HG03469 (cell line): ENCODE results near the gene RCAN1.

ENCODE experiments used
- ATAC-seq: cut with Tn5 transposase; IDR thresholded peaks from one replicate; pipeline ENCODE4 v1.9.1; 2021; ENCODE audit warnings: mild to moderate bottlenecking, moderate library complexity, moderate number of reproducible peaks; ENCODE audit not compliant: unreplicated experiment

The RCAN1 gene

DNA sequence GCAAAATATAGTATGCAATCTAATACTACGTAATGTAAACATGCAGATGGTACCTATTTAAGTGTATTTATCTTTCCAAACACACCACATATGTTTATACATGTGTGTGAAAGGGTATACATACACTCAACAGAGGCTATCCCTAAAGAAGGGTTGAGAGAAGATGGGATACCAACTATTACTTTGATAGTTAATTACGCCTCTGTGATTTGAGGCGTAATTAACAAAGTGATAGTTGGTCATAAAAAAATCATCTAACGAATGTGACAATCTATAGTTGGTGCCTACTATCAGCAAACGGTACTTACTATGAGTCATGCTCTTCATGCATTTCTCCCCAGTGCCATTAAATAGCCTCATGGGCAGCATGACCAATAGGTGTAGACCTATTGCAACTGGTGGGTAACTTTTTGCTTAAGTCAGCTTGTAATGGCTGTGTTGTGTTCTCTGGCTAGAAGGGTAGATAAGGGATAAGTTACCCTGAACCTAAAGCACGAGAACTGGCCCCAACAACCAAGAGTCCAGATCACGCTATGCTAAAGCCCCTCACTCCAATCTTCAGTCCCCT is 15.3 kb downstream of the RCAN1 start:
- ATAC-seq = no peak

DNA sequence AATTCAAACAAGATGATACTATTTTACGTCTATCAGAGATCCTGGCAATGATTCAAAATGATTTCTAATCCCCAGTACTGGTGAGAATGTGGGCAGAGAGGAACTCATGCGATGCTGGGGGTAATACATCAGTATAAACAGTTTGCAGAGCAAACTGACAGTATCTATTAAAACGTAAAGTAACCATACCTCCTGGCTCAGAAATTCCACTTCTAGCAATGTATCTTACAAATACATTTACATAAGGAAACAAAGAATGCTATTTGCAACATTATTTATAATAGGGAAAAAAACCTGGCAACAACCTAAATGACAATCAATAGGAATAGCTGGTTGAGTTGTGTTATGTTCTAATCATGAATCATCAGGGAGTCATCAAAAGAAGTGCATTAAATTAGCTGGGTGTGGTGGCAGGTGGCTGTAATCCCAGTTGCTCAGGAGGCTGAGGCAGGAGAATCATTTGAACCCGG is 15.9 kb downstream of the RCAN1 start:
- no peak for ATAC-seq

DNA sequence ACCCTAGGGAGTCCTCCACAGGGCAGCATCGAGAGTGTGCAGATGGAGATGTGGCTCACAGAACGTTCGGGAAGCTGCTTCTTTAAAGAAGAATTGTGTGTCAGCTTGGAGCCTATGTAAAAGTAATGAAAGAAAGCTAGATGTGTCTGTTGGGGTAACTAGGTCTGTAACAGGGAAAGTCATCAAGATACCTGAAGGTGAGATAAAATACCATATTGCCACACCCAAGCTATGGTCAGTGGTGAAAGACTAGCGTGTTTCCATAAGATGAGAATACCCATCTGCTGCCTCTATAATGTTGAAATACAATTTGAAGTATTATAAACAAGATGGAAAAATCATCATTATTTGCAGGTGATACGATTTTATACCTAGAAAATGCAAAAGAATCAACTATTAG is 17.5 kb downstream of the RCAN1 start:
- ATAC-seq = no peak

DNA sequence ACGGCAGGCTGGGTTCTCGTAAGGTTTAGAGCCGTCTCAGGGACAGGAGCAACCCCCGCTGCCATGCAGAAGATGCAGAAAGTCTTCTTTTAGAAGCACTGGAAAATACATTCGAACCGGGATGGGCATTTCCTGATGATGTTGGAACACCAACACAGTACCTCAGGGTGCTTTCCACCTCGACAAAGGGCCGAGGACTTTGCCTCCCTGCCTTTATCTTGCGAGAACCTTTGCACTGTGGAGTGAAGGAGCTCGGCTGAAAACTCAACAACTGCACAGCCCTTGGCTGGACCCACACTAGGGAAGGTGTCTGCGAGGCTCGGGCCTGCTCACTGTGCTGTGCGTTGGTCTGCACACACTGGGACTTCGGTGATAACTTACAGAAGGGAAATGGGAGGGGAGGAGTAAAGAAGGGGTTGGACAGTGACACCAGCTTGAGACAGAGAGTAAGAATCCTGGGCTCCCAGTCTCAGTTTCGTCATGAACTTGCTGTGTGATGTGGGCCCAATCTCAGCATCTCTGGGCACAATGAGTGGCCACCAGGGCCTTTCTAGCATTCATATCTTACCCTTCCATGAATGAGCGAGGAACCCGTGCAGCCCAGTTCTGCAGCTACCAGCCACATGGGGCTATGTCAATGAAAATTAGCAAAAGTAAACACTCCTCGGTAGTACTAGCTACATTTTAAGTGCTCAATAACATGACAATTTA is 18.2 kb downstream of the RCAN1 start:
- ATAC-seq = no peak

DNA sequence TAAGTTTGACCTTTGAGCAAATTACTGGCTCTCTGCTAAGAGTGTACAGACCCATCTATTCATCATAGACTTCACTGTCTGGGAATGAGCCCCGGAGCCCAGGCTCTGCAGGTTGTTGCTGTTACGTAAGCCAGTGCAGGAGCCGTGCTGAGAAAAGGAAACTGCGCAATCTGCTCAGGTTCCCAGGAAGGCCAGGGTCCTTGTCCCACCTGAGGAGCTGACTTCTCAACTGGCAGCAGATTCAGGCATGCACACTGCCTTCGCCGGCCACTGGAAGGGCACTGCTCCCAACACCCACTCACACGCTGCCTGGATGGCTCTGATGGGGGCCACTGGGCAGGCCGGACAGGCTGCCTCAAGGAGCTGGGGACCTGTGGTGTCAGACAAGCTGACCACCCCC is 19.5 kb downstream of the RCAN1 start:
- no peak for ATAC-seq

DNA sequence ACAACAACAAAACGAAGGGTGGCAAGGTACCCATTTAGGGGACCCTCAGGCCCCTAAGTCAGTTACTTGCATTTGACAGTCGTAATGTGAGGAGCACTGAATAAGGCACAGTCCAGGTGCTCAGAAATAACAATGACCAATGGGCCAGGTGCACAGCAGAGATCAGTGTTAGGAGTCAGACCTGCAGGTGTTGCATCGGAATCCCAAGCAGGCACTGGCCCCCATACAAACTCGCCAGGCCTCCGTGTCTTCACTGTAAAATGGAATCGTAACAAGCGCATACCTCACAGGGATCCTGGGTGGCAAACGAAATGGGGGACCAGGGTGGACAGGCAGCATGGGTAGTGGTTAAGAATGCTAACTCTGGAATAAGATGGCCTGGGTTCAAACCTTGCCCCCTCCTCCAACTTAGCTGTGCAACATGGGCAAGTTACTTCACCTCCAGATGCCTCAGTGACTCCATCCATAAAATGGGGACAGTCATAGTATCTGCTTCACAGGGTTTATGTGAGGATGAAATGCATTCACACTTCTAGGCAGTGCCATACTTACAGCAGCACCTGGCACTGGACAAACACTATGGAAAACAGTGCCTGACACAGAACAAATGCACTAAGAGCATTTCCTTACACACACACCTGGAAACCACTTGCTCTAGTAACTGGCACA is 20.2 kb downstream of the RCAN1 start:
- ATAC-seq = no peak

DNA sequence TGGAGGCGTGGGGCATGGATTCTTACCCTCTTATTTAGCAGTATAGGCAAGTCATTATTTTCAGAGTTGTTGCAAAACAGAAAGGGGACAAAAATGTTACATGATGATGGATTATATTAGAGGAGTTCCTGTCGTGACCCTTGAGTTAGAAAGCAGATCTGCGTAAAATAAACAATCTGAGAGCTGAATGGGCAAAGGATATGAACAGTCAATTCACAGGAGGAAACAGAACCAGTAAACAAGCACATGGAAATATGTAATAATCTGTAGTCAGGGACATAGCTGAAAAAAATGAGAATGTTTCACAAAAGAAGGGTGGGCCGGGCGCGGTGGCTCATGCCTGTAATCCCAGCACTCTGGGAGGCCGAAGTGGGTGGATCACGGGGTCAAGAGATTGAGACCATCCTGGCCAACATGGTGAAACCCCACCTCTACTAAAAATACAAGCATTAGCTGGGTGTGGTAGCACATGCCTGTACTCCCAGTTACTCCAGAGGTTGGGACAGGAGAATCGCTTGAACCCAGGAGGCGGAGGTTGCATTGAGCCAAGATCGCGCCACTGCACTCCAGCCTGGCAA is 20.9 kb downstream of the RCAN1 start:
- no peak for ATAC-seq

DNA sequence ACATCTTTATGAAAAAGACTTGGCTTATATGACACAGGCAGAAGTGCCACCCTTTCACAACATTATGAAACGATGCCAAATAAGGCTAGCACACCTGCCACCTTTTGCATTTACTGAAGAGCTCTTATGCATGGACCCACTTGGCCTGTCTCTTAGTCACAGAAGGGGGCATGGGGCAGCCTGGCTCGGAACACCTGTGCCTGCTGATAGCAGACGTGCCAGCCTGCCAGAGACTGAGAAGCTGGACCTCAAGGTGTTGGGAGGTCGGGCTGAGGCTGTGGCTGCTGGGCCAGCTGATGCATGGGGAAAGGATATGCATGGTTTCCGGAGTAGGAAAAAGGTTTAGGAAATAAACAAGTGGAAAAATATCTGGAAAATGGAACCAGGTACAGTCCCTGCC is 21.5 kb downstream of the RCAN1 start:
- no peak for ATAC-seq

DNA sequence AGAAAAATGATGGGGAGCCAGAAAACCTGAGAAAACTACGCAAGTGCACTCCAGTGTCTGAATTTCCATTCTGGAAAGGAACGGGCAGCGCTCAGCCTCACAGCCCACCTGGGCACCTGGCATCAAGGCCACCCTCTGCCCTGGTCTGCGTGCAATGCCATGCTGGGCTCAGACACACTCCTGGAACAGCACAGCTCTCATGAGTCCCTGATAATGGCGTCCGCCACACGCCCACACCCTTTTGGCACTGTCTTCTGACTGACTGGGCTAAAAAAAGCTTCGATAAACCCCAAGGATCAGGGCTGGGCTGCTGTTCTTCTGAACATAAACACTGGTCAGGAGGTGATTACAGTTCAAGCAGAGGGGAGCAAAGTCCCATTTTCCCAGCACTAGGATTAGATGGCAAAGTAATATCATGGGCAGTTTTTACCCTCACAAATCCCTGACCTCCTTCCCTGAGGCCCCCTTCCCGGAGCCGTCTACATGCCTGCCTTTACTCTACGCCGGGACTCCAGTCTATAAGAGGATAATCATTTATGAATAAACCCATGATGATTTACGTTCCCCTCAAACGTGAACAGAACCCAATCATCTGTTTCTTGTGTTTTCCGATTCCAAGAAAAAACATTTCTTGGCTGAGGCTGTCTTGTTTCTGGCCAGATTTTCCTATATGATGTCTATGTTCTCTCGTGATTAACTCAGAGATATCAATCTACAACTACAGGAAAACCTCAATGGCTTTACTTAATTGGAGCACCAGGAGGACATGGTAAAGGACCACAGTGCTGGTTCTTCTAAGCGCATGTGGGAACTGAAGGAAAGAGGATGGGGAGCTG is 22.6 kb downstream of the RCAN1 start:
- no peak for ATAC-seq

DNA sequence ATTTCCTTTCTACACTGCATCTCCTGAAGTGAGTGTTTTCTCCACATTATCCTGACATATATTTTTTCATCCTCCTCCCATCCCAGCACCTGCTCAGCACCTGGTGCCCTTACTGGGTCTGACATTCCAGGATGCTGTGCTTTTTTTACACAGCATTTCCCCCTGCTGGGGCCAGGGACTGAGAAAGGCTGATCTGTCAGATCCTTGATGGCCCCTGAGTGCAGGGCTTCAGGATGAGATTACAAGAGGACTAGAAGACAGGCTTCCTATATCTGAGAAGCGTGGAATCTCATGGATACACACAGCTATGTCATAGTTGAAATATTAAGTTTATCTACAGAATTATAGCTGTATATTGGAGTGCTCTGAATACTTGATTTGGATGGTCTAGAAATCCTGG is 24.4 kb downstream of the RCAN1 start:
- ATAC-seq = no peak

DNA sequence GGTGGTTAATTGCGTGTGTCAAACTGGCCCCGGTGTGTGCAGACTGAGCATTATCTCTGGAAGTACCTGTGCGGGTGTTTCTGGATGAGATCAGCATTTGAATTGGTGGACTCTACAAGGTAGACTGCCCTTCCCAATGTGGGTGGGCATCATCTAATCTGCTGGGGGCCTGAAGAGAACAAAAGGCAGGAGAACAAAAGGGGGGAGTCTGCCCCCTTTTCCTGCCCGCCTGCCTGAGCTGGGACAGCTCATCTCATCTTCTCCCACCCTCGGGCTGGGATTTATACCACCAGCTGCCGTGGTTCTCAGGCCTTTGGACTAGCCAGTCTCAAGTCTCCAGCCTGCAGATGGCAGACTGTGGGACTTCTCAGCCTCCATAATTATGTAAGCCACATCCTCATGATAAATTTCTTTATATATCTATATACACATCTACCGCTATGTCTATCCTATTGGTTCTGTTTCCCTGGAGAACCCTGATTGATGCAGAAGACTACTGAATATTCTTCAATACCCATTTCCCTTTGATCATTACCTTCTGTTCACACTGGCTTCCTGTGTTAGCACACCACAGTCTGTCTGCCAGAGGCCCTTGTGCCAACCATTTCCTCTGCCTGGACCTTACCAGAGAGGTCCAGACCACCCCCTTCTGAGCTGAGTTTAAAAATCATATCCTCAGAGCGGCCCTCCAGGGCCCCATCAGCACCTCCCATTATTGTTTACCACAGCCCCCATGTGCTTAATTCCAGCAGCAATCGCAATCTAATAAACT is 25.2 kb downstream of the RCAN1 start:
- no peak for ATAC-seq

DNA sequence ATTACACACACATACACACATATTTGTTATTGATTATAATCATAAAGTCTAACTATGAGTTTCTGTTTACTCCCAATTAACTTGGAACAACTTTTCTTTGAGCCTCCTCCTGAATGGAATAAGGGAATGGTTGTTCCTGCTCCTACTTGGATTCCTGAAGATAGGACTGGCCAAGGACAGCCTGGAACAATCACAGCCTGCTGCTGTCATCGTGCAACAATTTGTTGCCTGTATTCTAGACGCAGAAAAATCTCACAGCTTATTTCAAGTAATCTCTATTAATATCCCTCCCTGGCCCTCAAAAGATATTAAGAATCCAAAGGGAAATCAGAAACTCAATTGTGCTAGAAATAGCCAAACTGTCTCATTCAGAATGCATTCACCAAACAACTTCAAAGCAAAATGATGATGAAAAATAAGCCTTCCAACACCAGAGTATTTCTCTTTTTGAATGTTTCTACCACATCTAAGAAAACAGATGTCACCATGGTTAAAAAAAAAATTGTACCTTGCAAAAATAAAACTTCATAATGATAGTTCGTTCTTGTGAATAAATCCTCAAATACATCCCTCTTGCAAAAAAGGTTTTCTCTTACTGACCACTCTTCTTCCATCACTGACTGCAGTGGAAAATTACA is 30.9 kb downstream of the RCAN1 start:
- no peak for ATAC-seq

DNA sequence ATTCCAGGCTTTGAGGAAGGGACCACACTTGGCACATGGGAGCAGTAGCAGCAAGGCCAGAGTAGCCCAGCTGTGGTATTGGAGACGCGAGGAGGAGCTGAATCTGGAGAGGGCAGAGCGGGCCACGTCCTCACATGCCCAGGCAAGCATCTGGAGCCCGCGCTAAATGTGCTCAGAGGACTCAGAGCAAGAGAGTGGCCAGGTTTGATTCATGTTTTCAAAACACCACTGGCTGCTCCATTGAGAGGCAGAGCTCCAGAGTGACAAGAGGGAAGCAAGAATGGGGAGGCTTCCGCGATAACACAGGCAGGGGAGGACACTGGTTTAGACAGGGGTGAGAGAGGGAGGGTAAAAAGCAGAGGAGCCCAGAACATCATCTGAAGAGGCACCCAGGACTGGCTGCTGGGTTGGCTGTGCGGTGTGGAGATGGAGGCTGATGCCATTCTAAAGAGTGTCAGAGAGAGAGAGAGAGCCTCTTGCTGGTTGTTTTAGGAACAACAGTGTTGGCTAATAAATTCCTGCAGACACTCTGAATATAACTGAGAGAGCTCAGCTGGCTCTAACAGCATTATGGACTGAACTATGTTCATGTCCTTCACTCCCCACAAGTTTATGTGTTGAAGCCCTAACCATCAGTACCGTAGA is 32.3 kb downstream of the RCAN1 start:
- ATAC-seq = peak; percentile 56

DNA sequence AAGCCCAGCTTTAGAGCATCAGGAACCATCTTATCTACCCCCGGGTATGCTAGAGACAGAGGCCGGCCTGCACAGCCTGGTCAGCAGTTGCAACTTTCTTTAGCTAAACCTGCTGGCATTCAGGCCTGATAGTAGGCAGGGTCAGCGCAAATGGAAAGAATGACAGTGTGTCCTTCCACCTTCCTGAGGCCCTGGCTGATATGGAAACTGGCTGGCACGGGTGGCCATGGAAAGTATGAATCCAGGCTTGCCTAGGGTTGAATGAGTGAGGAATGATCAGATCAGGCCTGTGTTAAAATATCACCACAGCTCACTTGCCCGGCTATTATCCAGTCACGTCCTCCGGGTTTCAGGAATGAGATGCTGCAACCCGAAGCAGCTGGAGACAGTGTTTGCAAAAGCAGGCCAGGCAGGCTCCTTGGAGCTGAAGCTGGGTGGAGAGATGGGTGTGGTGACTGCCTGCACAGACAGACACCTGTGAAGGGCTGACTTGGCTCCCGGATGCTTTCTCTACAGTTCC is 34.7 kb downstream of the RCAN1 start:
- ATAC-seq = no peak

DNA sequence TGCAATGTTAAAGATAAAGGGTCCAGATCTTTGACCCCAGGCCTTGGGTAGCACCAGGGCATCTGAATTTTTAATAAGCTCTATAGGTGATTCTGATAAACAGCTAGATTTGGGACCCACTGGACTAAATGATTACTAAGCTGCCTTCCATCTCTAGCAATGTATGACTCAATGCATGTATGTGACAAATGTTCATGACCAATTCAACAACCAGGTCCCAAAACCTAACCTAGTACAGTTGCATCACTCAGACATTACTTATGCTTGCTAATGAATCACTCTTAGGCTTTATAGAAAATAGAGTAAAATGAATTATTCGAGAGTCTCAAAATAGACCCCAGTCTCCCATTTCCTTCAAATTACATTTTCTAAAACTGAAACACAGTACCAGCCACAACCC is 35.5 kb downstream of the RCAN1 start:
- no peak for ATAC-seq

DNA sequence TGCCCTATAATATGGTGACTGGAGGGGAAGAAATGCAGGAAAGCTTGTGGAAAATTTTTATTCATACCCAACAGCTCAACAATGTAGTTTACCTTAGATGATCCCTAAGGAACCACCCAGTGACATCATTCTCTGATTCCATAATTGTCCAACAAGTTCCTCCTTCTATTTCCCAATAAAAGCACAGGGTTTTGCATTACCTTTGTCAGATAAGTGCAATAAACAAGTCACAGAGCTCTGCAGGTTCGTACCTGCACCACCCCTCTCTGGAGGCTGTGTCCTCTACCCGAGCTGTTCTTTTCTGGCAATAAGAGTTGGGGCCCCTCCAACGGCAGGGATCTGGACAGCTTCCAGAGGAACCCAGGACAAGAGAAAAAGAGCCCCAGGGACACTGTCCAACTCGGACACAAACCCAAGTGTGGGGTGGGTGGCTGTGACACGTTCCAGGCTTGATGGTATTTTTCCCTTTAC is 38.8 kb downstream of the RCAN1 start:
- no peak for ATAC-seq

DNA sequence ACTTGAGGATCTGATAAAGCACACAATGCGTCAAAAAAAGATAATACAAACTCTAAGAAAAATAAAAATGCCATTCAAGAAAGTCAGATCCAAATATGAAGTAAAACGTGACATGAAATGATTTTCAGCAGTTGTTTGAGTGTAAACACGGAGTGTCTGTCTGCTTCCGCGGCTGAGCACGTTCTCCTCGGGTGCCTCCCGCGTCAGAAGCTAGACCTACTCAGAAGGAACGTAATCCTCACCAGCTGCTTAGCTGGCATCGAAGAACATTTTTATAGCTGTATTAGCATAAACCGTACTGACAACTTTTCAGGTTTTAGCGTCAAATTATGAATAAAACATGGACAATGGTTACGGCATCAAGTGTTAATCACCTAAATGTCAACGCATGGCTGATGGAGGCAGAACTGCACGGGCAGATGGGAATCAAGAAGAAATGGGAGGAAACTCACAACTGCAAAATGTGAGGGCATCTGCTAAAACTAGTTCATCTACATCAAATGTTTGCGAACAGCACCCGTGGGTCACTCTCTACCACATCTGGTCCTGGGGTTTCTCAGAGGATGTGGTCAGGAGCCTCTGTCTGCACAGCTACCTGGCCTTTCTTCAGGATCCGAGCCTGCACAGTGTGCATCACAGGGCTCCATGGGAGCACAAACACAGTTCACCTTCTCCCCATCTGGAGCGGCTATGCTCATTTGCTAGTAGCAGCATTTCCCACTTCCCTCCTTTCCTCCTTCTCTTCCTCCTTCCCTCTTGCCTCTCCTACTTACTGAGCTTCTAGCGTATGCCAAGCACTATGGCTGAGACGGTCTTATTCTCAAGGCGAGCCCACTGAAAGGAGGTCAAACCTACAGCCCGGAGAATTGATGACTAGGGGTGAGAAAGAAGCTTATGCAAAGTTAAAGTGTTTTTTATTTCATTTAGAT is 40.0 kb downstream of the RCAN1 start:
- no peak for ATAC-seq

DNA sequence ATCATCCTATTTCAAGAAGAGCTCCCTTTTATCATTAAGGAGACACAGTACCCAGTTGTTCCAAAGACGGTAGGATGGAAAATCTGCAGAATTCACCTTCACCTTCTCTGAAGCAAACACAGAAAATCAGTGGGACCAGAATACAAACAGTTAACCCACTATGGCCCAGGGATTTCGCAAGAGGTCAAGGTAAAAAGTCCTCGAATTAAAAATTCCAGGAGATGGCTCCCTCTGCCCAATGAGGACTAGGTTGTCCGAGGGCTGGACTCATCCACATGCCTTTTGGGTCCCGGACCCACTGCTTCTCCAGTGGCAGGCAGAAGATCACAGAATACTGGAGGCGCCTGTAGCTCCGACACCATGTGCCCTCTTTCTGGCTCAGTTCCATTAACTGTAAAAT is 42.9 kb downstream of the RCAN1 start:
- no peak for ATAC-seq
